Measurements from ENCODE around the gene NFATC2. TPM values are rescaled to one million over a fixed set of nuclear protein-coding genes. Genes with fewer than 3 reads are reported as not detected.

The NFATC2 gene
- total RNA-seq, 2 experiments from 2014 or later = 32.5 to 33.2 TPM

GRCh38 chr20:51419646-51420045 lies 122.9 kb downstream of the NFATC2 start:
- CTCF ChIA-PET = interaction anchor here (0.7 kb wide), 1 partner anchor 47 kb away, joined by 4 read pairs; no protein-coding TSS in a partner anchor
- no peaks in the 10 kb centered on the region for H3K27me3 Mint-ChIP-seq

DNA sequence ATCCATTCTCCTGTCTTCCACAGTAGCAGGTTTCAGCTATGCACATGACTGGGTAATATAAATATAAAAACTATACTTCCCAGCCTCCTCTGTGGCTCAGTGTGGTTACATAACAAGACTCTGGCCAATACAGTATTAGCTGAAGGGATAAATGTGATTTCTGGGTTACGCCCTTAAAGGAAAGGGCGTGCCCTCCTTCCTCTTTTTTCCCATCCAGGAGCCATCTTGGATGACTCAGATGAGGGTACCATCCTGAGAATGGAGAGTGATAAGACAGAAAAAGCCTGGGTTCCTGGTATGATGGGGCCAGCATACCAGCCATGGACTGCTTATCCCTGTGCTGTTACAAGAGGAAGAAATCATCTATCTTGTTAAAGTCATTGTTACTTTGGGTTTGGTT lies 123.3 kb downstream of the NFATC2 start:
- no peaks in the 10 kb centered on the region for H3K27me3 Mint-ChIP-seq
- no peak overlapping the region for H3K4me3 ChIP-seq (ENCODE audit: low read length)
- H3K27me3 ChIP-seq (ENCODE audit: control insufficient read depth in 1 of 2, insufficient read depth in 2 of 2, low read length in 2 of 2) = no peaks in the 10 kb centered on the region
- peaks cover 60% of the 10 kb centered on the region for H3K4me1 Mint-ChIP-seq (ENCODE audit: low read depth)
- TF ChIP-seq, protein P1, sequence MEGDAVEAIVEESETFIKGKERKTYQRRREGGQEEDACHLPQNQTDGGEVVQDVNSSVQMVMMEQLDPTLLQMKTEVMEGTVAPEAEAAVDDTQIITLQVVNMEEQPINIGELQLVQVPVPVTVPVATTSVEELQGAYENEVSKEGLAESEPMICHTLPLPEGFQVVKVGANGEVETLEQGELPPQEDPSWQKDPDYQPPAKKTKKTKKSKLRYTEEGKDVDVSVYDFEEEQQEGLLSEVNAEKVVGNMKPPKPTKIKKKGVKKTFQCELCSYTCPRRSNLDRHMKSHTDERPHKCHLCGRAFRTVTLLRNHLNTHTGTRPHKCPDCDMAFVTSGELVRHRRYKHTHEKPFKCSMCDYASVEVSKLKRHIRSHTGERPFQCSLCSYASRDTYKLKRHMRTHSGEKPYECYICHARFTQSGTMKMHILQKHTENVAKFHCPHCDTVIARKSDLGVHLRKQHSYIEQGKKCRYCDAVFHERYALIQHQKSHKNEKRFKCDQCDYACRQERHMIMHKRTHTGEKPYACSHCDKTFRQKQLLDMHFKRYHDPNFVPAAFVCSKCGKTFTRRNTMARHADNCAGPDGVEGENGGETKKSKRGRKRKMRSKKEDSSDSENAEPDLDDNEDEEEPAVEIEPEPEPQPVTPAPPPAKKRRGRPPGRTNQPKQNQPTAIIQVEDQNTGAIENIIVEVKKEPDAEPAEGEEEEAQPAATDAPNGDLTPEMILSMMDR (IDR thresholded peaks at IDR 0.05) = no peak
- peak overlapping the region; percentile 86 for H3K27ac Mint-ChIP-seq
- peaks cover 88% of the 10 kb centered on the region for H3K36me3 Mint-ChIP-seq (ENCODE audit: low read depth)
- H3K9me3 ChIP-seq (ENCODE audit: control insufficient read depth in 1 of 2, insufficient read depth in 1 of 2, low read length in 2 of 2) = no peaks in the 10 kb centered on the region
- no peak for DNase-seq
- H3K9me3 Mint-ChIP-seq = no peaks in the 10 kb centered on the region
- H3K4me1 ChIP-seq (ENCODE audit: insufficient read depth, low read length) = peaks cover 64% of the 10 kb centered on the region
- H3K4me3 Mint-ChIP-seq = no peak overlapping the region
- peaks cover 36% of the 10 kb centered on the region for H3K36me3 ChIP-seq (ENCODE audit: insufficient read depth, low read length)
- CTCF ChIA-PET = interaction anchor here (0.7 kb wide), 1 partner anchor 47 kb away, joined by 4 read pairs; no protein-coding TSS in a partner anchor
- POLR2A ChIA-PET = no interaction called here
- intact Hi-C loops (cut with DNase I, micrococcal nuclease) = no loop called here
- peak overlapping the region in 1 of 2 donors; percentile 21 for H3K27ac ChIP-seq (ENCODE audit: low read depth in 1 of 2, low read length in 2 of 2)
- ATAC-seq (ENCODE audit: poor library complexity) = no peak

More at GRCh38 chr20:51419646-51420045, 122.9 kb downstream of the NFATC2 start:
- H3K36me3 Mint-ChIP-seq (ENCODE audit: low read depth) = peaks cover 90% of the 10 kb centered on the region
- Histone ChIP-seq H3K27me3 (ENCODE audit: control insufficient read depth in 1 of 2, insufficient read depth in 2 of 2, low read length in 2 of 2) (no peaks in the 10 kb centered on the region), H3K4me1 (ENCODE audit: insufficient read depth, low read length) (peaks cover 64% of the 10 kb centered on the region), H3K9me3 (ENCODE audit: control insufficient read depth in 1 of 2, insufficient read depth in 1 of 2, low read length in 2 of 2) (no peaks in the 10 kb centered on the region), H3K27ac (ENCODE audit: low read depth in 1 of 2, low read length in 2 of 2) (peak overlapping the region in 1 of 2 donors; percentile 21), H3K36me3 (ENCODE audit: insufficient read depth, low read length) (peaks cover 36% of the 10 kb centered on the region), H3K4me3 (ENCODE audit: low read length) (no peak overlapping the region)
- ATAC-seq (ENCODE audit: poor library complexity) (no peak), DNase-seq (no peak)
- H3K4me3 Mint-ChIP-seq = no peak overlapping the region
- TF ChIP-seq, protein P1 (IDR thresholded peaks at IDR 0.05) = no peak
- H3K9me3 Mint-ChIP-seq = no peaks in the 10 kb centered on the region
- intact Hi-C loops (cut with DNase I, micrococcal nuclease) = loop anchor here (5.0 kb wide), 1 partner anchor 32 kb away; no protein-coding TSS in a partner anchor
- peak overlapping the region; percentile 86 for H3K27ac Mint-ChIP-seq
- H3K4me1 Mint-ChIP-seq (ENCODE audit: low read depth) = peaks cover 60% of the 10 kb centered on the region
- POLR2A ChIA-PET = no interaction called here

GRCh38 chr20:51418137-51418529 lies 124.4 kb downstream of the NFATC2 start:
- Mint-ChIP-seq H3K27me3 (no peaks in the 10 kb centered on the region), H3K9me3 (no peaks in the 10 kb centered on the region), H3K4me3 (no peak overlapping the region), H3K36me3 (ENCODE audit: low read depth) (peaks cover 87% of the 10 kb centered on the region), H3K4me1 (ENCODE audit: low read depth) (peaks cover 57% of the 10 kb centered on the region), H3K27ac (peak overlapping the region; percentile 86)
- POLR2A ChIA-PET = interaction anchor here (1.2 to 2.2 kb wide), 3 partner anchors 14 to 125 kb away, joined by 3 to 13 read pairs (median 4); partner anchors contain the start of gene NFATC2
- Histone ChIP-seq H3K27me3 (ENCODE audit: control insufficient read depth in 1 of 2, insufficient read depth in 2 of 2, low read length in 2 of 2) (no peaks in the 10 kb centered on the region), H3K9me3 (ENCODE audit: control insufficient read depth in 1 of 2, insufficient read depth in 1 of 2, low read length in 2 of 2) (no peaks in the 10 kb centered on the region), H3K27ac (ENCODE audit: low read depth in 1 of 2, low read length in 2 of 2) (peak overlapping the region; percentile 48 to 85), H3K4me1 (ENCODE audit: insufficient read depth, low read length) (peaks cover 64% of the 10 kb centered on the region), H3K36me3 (ENCODE audit: insufficient read depth, low read length) (peaks cover 38% of the 10 kb centered on the region), H3K4me3 (ENCODE audit: low read length) (no peak overlapping the region)
- TF ChIP-seq, protein P1 (IDR thresholded peaks at IDR 0.05) = no peak
- intact Hi-C loops (cut with DNase I, micrococcal nuclease) = no loop called here
- CTCF ChIA-PET = interaction anchor here (1.4 to 2.4 kb wide), 2 partner anchors 13 to 33 kb away, joined by 4 to 15 read pairs; no protein-coding TSS in a partner anchor
- ATAC-seq (ENCODE audit: poor library complexity) = no peak
- DNase-seq = peak in 2 of 14 experiments; percentile 28 to 52
